Measurements from ENCODE around the gene IL17REL. TPM values are rescaled to one million over a fixed set of nuclear protein-coding genes. Genes with fewer than 3 reads are reported as not detected.

The IL17REL gene
- total RNA-seq, 4 donors from 2014 or later, result 0.12 to 0.26 TPM; not detected in 2

GRCh38 chr22:50009765-50010675, 2.5 kb downstream of the IL17REL start:
- no peak for DNase-seq
- Histone ChIP-seq H3K36me3 (no peaks in the 10 kb centered on the region), H3K27ac (no peak overlapping the region), H3K27me3 (peaks cover 24 to 33% of the 10 kb centered on the region in 2 donors), H3K4me3 (no peak overlapping the region), H3K4me1 (peaks cover 0 to 10% of the 10 kb centered on the region in 2 donors), H3K9me3 (no peaks in the 10 kb centered on the region)
- TF ChIP-seq POLR2A (IDR thresholded peaks at IDR 0.05), result no peak
- intact Hi-C loops (cut with DNase I; ENCODE audit: low total_unique reads), result no loop called here

GRCh38 chr22:50009251-50009650, 3.3 kb downstream of the IL17REL start:
- Histone ChIP-seq H3K4me1 (peaks cover 0 to 6% of the 10 kb centered on the region in 2 donors), H3K36me3 (no peaks in the 10 kb centered on the region), H3K27me3 (peaks cover 18 to 28% of the 10 kb centered on the region in 2 donors), H3K4me3 (no peak overlapping the region), H3K27ac (no peak overlapping the region), H3K9me3 (no peaks in the 10 kb centered on the region)
- TF ChIP-seq, protein P1, sequence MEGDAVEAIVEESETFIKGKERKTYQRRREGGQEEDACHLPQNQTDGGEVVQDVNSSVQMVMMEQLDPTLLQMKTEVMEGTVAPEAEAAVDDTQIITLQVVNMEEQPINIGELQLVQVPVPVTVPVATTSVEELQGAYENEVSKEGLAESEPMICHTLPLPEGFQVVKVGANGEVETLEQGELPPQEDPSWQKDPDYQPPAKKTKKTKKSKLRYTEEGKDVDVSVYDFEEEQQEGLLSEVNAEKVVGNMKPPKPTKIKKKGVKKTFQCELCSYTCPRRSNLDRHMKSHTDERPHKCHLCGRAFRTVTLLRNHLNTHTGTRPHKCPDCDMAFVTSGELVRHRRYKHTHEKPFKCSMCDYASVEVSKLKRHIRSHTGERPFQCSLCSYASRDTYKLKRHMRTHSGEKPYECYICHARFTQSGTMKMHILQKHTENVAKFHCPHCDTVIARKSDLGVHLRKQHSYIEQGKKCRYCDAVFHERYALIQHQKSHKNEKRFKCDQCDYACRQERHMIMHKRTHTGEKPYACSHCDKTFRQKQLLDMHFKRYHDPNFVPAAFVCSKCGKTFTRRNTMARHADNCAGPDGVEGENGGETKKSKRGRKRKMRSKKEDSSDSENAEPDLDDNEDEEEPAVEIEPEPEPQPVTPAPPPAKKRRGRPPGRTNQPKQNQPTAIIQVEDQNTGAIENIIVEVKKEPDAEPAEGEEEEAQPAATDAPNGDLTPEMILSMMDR (IDR thresholded peaks at IDR 0.05), result no peak
- TF ChIP-seq POLR2A (IDR thresholded peaks at IDR 0.05), result no peak
- no peak for DNase-seq
- intact Hi-C loops (cut with DNase I; ENCODE audit: low total_unique reads), result no loop called here

GRCh38 chr22:50008151-50009040, 4.2 kb downstream of the IL17REL start:
- Histone ChIP-seq H3K4me1 (peaks cover 0 to 6% of the 10 kb centered on the region in 2 donors), H3K27me3 (peaks cover 13 to 21% of the 10 kb centered on the region in 2 donors), H3K4me3 (no peak overlapping the region), H3K36me3 (no peaks in the 10 kb centered on the region), H3K27ac (no peak overlapping the region), H3K9me3 (no peaks in the 10 kb centered on the region)
- TF ChIP-seq POLR2A (IDR thresholded peaks at IDR 0.05), result no peak
- TF ChIP-seq, protein P1 (IDR thresholded peaks at IDR 0.05), result no peak
- no peak for DNase-seq
- intact Hi-C loops (cut with DNase I; ENCODE audit: low total_unique reads), result no loop called here

DNA sequence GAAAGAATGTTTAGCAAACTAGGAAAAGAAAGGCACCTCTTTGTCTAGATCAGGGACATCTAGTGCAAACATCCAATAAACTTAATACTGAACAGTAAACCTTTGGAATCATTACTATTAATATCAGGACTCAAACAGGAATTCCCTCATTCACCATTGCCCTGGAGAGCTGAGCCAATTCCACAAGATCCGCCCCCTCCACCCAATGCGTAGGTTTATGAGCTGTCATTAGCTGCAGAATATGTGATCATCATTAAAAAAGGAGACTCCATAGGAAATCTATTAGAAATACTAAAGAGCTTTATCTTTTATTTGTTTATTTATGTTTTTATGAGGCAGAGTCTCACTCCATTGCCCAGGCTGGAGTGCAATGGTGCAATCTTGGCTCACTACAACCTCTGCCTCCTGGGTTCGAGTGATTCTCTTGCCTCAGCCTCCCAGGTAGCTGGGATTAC, 5.5 kb downstream of the IL17REL start:
- Histone ChIP-seq H3K4me1 (peaks cover 0 to 6% of the 10 kb centered on the region in 2 donors), H3K27me3 (peaks cover 13 to 17% of the 10 kb centered on the region in 2 donors), H3K36me3 (no peaks in the 10 kb centered on the region), H3K9me3 (no peaks in the 10 kb centered on the region), H3K4me3 (no peak overlapping the region), H3K27ac (no peak overlapping the region)
- no peak for DNase-seq
- no peak for TF ChIP-seq POLR2A (IDR thresholded peaks at IDR 0.05)
- TF ChIP-seq, protein P1 (IDR thresholded peaks at IDR 0.05), result no peak
- intact Hi-C loops (cut with DNase I; ENCODE audit: low total_unique reads), result no loop called here

- Histone ChIP-seq H3K4me3 (no peak overlapping the region), H3K36me3 (no peaks in the 10 kb centered on the region), H3K9me3 (no peaks in the 10 kb centered on the region), H3K27ac (no peak overlapping the region), H3K27me3 (peaks cover under 1 to 7% of the 10 kb centered on the region in 2 donors), H3K4me1 (no peaks in the 10 kb centered on the region)
- intact Hi-C loops (cut with DNase I; ENCODE audit: low total_unique reads), result no loop called here
- TF ChIP-seq, protein P1 (IDR thresholded peaks at IDR 0.05), result no peak
- TF ChIP-seq POLR2A (IDR thresholded peaks at IDR 0.05), result no peak
- DNase-seq, result no peak
Measured at GRCh38 chr22:50004918-50005317, 7.6 kb downstream of the IL17REL start.
